LNCaP clone FGC (cell line): ENCODE measurements around the gene CYP4F11.
"Not testable (repeated sequence)": the region's sequence is repeated elsewhere in the genome, so short reads cannot be mapped to it uniquely, and the experiment has no call there.

ENCODE experiments used
- DNase-seq: peaks from one replicate; pipeline ENCODE4 v3.0.0-alpha.2; 2011; ENCODE audit warnings: low read depth
- H3K4me3 ChIP-seq: 2 replicates; pipeline ENCODE4 v1.5.1; 2011; ENCODE audit warnings: mild to moderate bottlenecking, low read depth, low read length, control low read depth
- CTCF ChIP-seq: IDR thresholded peaks from 2 replicates; pipeline ENCODE4 v1.5.1; 2012; ENCODE audit warnings: mild to moderate bottlenecking; ENCODE audit not compliant: control insufficient read depth, insufficient read depth; ENCODE audit errors: extremely low read depth

Gene CYP4F11

DNA sequence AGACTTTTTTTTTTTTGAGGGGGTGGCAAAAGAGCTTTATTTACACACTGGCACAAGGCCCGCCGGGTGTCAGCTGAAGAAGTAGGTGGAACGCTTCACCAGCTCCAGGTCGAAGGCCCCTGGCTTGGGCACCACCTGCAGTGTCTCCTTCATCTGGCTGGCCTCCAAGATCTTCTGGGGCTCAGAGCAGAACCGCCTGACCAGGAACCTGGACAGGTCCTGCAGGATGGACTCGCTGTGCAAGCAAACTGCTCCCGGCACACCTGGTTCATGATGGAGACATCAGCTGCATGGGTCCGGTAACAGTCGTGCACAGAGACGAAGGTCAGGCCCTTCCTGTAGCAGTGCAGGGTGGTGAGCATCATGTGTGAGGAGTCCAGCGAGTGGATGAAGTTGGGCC, 32.1 kb downstream of the CYP4F11 start:
- TF ChIP-seq CTCF, result no peak
- peak; percentile 32 for DNase-seq
- no peak overlapping the region for H3K4me3 ChIP-seq

- DNase-seq, result no peak
- TF ChIP-seq CTCF, result no peak
- no peak overlapping the region for H3K4me3 ChIP-seq
Observed at GRCh38 chr19:15900504-15900903, 33.8 kb downstream of the CYP4F11 start.

DNA sequence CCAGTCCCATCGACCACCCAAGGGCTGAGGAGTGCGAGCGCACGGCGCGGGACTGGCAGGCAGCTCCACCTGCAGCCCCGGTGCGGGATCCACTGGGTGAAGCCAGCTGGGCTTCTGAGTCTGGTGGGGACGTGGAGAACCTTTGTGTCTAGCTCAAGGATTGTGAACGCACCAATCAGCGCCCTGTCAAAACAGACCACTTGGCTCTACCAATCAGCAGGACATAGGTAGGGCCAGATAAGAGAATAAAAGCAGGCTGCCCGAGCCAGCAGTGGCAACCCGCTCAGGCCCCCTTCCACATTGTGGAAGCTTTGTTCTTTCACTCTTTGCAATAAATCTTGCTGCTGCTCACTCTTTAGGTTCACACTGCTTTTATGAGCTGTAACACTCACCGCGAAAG, 34.3 kb downstream of the CYP4F11 start:
- H3K4me3 ChIP-seq, DNase-seq: not testable (repeated sequence)

GRCh38 chr19:15899561-15899960, 34.8 kb downstream of the CYP4F11 start:
- not testable (repeated sequence) for DNase-seq, H3K4me3 ChIP-seq

DNA sequence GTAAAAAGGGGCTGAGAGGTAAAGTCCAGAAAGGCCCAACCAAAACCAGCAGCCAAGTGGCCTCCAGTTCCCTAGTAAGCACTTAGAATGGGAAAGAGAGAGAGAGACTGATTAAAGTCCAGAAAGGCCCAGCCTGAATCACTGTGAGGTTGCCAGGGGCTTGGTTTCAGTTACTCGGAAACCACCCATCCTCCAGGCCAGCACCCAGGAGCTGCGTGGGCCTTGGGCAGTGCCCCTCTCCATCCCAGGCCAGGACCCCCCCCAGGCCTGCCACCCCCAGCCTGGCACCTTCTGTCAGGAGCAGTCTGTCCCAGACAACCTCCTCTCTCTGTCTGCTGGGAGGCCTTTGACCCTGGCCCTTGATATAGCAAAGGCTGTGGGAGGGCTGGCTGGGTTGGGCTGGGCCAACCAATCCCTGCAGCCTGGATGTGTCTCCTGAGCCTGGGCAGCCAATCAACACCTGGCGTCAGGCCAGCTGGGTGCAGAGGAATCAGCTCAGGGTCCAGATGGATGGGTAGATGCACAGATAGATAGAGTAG, 36.5 kb downstream of the CYP4F11 start, which contains the start of gene CYP4F2:
Gene CYP4F2, minus strand, starts transcription at position 337 of the 539 bp plus-strand sequence. CDS start 463 bp downstream, outside the sequence.
- H3K4me3 ChIP-seq, result no peak within 1 kb of the TSS
- no peak for DNase-seq
- no peak for TF ChIP-seq CTCF

GRCh38 chr19:15897026-15897737, 37.1 kb downstream of the CYP4F11 start:
- H3K4me3 ChIP-seq, result no peak overlapping the region
- no peak for DNase-seq
- TF ChIP-seq CTCF, result no peak

GRCh38 chr19:15895876-15896430, 38.4 kb downstream of the CYP4F11 start:
- no peak for DNase-seq
- TF ChIP-seq CTCF, result no peak
- H3K4me3 ChIP-seq, result no peak overlapping the region

- TF ChIP-seq CTCF, result no peak
- no peak for DNase-seq
Observed at GRCh38 chr19:15894359-15894758, 40.0 kb downstream of the CYP4F11 start.

More at GRCh38 chr19:15894359-15894758, 40.0 kb downstream of the CYP4F11 start:
- H3K4me3 ChIP-seq, result no peak overlapping the region
